H9 (cell line): ENCODE results near the gene INHBB. TPM values are rescaled to one million over a fixed set of nuclear protein-coding genes. Genes with fewer than 3 reads are reported as not detected.

Experiments used
- DNase-seq: peaks from one replicate; pipeline ENCODE4 v3.0.0-alpha.2; 2017
- H2AFZ ChIP-seq: one replicate; pipeline ENCODE4 v1.6.1; 2013; ENCODE audit warnings: mild to moderate bottlenecking, low read length, control low read depth, moderate library complexity
- H2AK5ac ChIP-seq: 2 replicates; pipeline ENCODE4 v1.6.1; 2013; ENCODE audit warnings: low read length, control low read depth, mixed read lengths; ENCODE audit not compliant: insufficient read length
- H2BK120ac ChIP-seq: one replicate; pipeline ENCODE4 v1.6.1; 2013; ENCODE audit warnings: low read depth, mild to moderate bottlenecking, low read length, control low read depth, inconsistent platforms; ENCODE audit not compliant: poor library complexity, severe bottlenecking
- H2BK12ac ChIP-seq: 2 replicates; pipeline ENCODE4 v1.6.1; 2013; ENCODE audit warnings: low read length, control low read depth, mixed read lengths, low read depth; ENCODE audit not compliant: insufficient read length
- H2BK15ac ChIP-seq: 2 replicates; pipeline ENCODE4 v1.6.1; 2013; ENCODE audit warnings: low read depth, low read length, control low read depth
- H2BK20ac ChIP-seq: one replicate; pipeline ENCODE4 v1.6.1; 2013; ENCODE audit warnings: low read depth, mild to moderate bottlenecking, low read length, control low read depth, inconsistent platforms; ENCODE audit not compliant: poor library complexity, severe bottlenecking
- H2BK5ac ChIP-seq: 2 replicates; pipeline ENCODE4 v1.6.1; 2013; ENCODE audit warnings: low read length, control low read depth, mixed read lengths; ENCODE audit not compliant: insufficient read length
- H3K14ac ChIP-seq: 2 replicates; pipeline ENCODE4 v1.6.1; 2013; ENCODE audit warnings: low read length, control low read depth; ENCODE audit not compliant: insufficient read depth
- H3K18ac ChIP-seq: 2 replicates; pipeline ENCODE4 v1.6.1; 2013; ENCODE audit warnings: low read depth, mild to moderate bottlenecking, mixed read lengths, low read length, control low read depth; ENCODE audit not compliant: insufficient read length
- H3K23ac ChIP-seq: 2 replicates; pipeline ENCODE4 v1.6.1; 2013; ENCODE audit warnings: low read length, control low read depth, mixed read lengths, low read depth; ENCODE audit not compliant: insufficient read length
- H3K23me2 ChIP-seq: 2 replicates; pipeline ENCODE4 v1.6.1; 2013; ENCODE audit warnings: low read depth, mild to moderate bottlenecking, mixed read lengths, low read length, control low read depth; ENCODE audit not compliant: insufficient read length, poor library complexity, severe bottlenecking
- H3K27ac ChIP-seq: 2 replicates; pipeline ENCODE4 v1.5.1; 2013; ENCODE audit warnings: low read length, control low read depth, mixed read lengths, low read depth; ENCODE audit not compliant: insufficient read length
- H3K27me3 ChIP-seq: 2 replicates; pipeline ENCODE4 v1.6.1; 2013; ENCODE audit warnings: low read length, control low read depth, inconsistent platforms; ENCODE audit not compliant: insufficient read depth
- H3K4ac ChIP-seq: 2 replicates; pipeline ENCODE4 v1.6.1; 2013; ENCODE audit warnings: low read depth, mild to moderate bottlenecking, control low read depth, inconsistent platforms, low read length, moderate library complexity
- H3K4me1 ChIP-seq: 2 replicates; pipeline ENCODE4 v1.6.1; 2013; ENCODE audit warnings: low read length, control low read depth, inconsistent platforms; ENCODE audit not compliant: insufficient read depth
- H3K4me2 ChIP-seq: 2 replicates; pipeline ENCODE4 v1.6.1; 2013; ENCODE audit warnings: low read length, control low read depth, mixed read lengths; ENCODE audit not compliant: insufficient read length, insufficient read depth
- H3K56ac ChIP-seq: 2 replicates; pipeline ENCODE4 v1.6.1; 2013; ENCODE audit warnings: low read depth, mild to moderate bottlenecking, mixed read lengths, low read length, control low read depth; ENCODE audit not compliant: insufficient read length
- H3K79me1 ChIP-seq: 2 replicates; pipeline ENCODE4 v1.6.1; 2013; ENCODE audit warnings: low read depth, mild to moderate bottlenecking, moderate library complexity, low read length, control low read depth, inconsistent platforms; ENCODE audit not compliant: insufficient read depth, poor library complexity, severe bottlenecking
- H3K79me2 ChIP-seq: 2 replicates; pipeline ENCODE4 v1.6.1; 2013; ENCODE audit warnings: low read length, control low read depth, inconsistent platforms; ENCODE audit not compliant: insufficient read depth
- H3K9ac ChIP-seq: 2 replicates; pipeline ENCODE4 v1.6.1; 2013; ENCODE audit warnings: low read length, control low read depth, mixed read lengths; ENCODE audit not compliant: insufficient read length; ENCODE audit errors: extremely low read depth
- H3K9me3 ChIP-seq: one replicate; pipeline ENCODE4 v1.6.1; 2013; ENCODE audit warnings: low read depth, low read length, inconsistent platforms; ENCODE audit not compliant: control insufficient read depth
- H3T11ph ChIP-seq: one replicate; pipeline ENCODE4 v1.6.1; 2013; ENCODE audit warnings: mild to moderate bottlenecking, low read length, control low read depth, inconsistent platforms
- H4K20me1 ChIP-seq: one replicate; pipeline ENCODE4 v1.6.1; 2013; ENCODE audit not compliant: control insufficient read depth, insufficient read length, insufficient read depth
- H4K5ac ChIP-seq: 2 replicates; pipeline ENCODE4 v1.6.1; 2013; ENCODE audit warnings: low read depth, mild to moderate bottlenecking, mixed read lengths, low read length, control low read depth; ENCODE audit not compliant: insufficient read length
- H4K8ac ChIP-seq: replicated peaks from 2 replicates; pipeline ENCODE4 v1.6.1; 2013; ENCODE audit warnings: low read length, control low read depth, mixed read lengths, low read depth; ENCODE audit not compliant: insufficient read length
- H4K91ac ChIP-seq: 2 replicates; pipeline ENCODE4 v1.6.1; 2013; ENCODE audit warnings: low read depth, mild to moderate bottlenecking, moderate library complexity, mixed read lengths, low read length, control low read depth; ENCODE audit not compliant: insufficient read length
- H3K27ac Mint-ChIP-seq, 3 experiments: 2 replicates in 2 of 3; 3 replicates in 1 of 3; pipeline ENCODE4 v1.8.0; 2020 to 2021; ENCODE audit warnings: mixed read lengths in 3 of 3, mild to moderate bottlenecking in 1 of 3, moderate library complexity in 1 of 3
- H3K27me3 Mint-ChIP-seq: 2 replicates; pipeline ENCODE4 v1.8.0; 2021; ENCODE audit warnings: low read depth, mild to moderate bottlenecking, moderate library complexity, mixed read lengths
- H3K36me3 Mint-ChIP-seq, 3 experiments: 2 replicates in 2 of 3; 3 replicates in 1 of 3; pipeline ENCODE4 v1.8.0; 2020 to 2021; ENCODE audit warnings: low read depth in 3 of 3, mixed read lengths in 3 of 3; ENCODE audit not compliant: insufficient read depth in 1 of 3
- H3K4me1 Mint-ChIP-seq, 2 experiments: 2 replicates each; pipeline ENCODE4 v1.8.0; 2020; ENCODE audit warnings: mixed read lengths in 2 of 2
- H3K4me3 Mint-ChIP-seq, 2 experiments: 2 replicates in 1 of 2; 3 replicates in 1 of 2; pipeline ENCODE4 v1.8.0; 2020 to 2021; ENCODE audit warnings: mild to moderate bottlenecking in 2 of 2, mixed read lengths in 2 of 2, moderate library complexity in 1 of 2
- H3K9me3 Mint-ChIP-seq, 2 experiments: 2 replicates in 1 of 2; 3 replicates in 1 of 2; pipeline ENCODE4 v1.8.0; 2020; ENCODE audit warnings: mild to moderate bottlenecking in 2 of 2, mixed read lengths in 2 of 2, moderate library complexity in 1 of 2
- WGBS: extraction: QIAGEN DNeasy Blood & Tissue Kit; methylation state at CpG from one replicate; pipeline ENCODE4 v1.1.7; 2013; ENCODE audit warnings: missing lambda C conversion rate, low lambda C conversion rate, mixed read lengths; ENCODE audit not compliant: insufficient read length; ENCODE audit errors: extremely low coverage; 5-methylcytosine and 5-hydroxymethylcytosine counted together
- total RNA-seq: library from RNA; stranded (reverse); gene quantifications from 2 replicates; pipeline ENCODE4 v1.2.1, GENCODE V29; 2021
- TF ChIP-seq, protein P1 (sequence below): fragments of 200-600 bp; sonication (generic); conservative IDR thresholded peaks from 3 replicates; pipeline ENCODE4 v1.8.0; 2021; ENCODE audit warnings: antibody characterized with exemption, mild to moderate bottlenecking

INHBB gene
- total RNA-seq, 1 experiment from 2014 or later: 0.13 TPM

GRCh38 chr2:120318626-120319025, 27.3 kb upstream of the INHBB start:
- Histone ChIP-seq H3K4me1 (no peaks in the 10 kb centered on the region), H4K5ac (no peak overlapping the region), H3K79me1 (no peaks in the 10 kb centered on the region), H3K56ac (no peak overlapping the region), H2AFZ (no peak overlapping the region), H3K14ac (no peak overlapping the region), H3T11ph (no peak overlapping the region), H3K9me3 (no peaks in the 10 kb centered on the region), H2BK5ac (no peak overlapping the region), H3K4ac (no peak overlapping the region), H4K8ac (no peak overlapping the region), H2BK20ac (no peak overlapping the region), H3K4me2 (no peak overlapping the region), H2BK12ac (no peak overlapping the region), H2BK120ac (no peak overlapping the region), H3K9ac (no peak overlapping the region), H2BK15ac (no peak overlapping the region), H3K27ac (no peak overlapping the region), H3K79me2 (no peaks in the 10 kb centered on the region), H3K27me3 (peaks cover 6% of the 10 kb centered on the region; the same call in 1 of the 2 replicates), H2AK5ac (no peak overlapping the region), H4K91ac (no peak overlapping the region), H3K23me2 (no peaks in the 10 kb centered on the region), H3K18ac (no peak overlapping the region), H3K23ac (no peak overlapping the region), H4K20me1 (no peaks in the 10 kb centered on the region)
- no peak for DNase-seq
- TF ChIP-seq, protein P1, sequence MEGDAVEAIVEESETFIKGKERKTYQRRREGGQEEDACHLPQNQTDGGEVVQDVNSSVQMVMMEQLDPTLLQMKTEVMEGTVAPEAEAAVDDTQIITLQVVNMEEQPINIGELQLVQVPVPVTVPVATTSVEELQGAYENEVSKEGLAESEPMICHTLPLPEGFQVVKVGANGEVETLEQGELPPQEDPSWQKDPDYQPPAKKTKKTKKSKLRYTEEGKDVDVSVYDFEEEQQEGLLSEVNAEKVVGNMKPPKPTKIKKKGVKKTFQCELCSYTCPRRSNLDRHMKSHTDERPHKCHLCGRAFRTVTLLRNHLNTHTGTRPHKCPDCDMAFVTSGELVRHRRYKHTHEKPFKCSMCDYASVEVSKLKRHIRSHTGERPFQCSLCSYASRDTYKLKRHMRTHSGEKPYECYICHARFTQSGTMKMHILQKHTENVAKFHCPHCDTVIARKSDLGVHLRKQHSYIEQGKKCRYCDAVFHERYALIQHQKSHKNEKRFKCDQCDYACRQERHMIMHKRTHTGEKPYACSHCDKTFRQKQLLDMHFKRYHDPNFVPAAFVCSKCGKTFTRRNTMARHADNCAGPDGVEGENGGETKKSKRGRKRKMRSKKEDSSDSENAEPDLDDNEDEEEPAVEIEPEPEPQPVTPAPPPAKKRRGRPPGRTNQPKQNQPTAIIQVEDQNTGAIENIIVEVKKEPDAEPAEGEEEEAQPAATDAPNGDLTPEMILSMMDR: no peak
- Mint-ChIP-seq H3K27me3 (peaks cover 69% of the 10 kb centered on the region), H3K4me1 (peaks cover 5 to 20% of the 10 kb centered on the region in 2 experiments), H3K27ac (no peak overlapping the region), H3K36me3 (no peaks in the 10 kb centered on the region; a peak in 1 of 7 replicates), H3K9me3 (no peaks in the 10 kb centered on the region; a peak in 1 of 5 replicates), H3K4me3 (no peak overlapping the region)
- no CpG with 5 or more reads among the region's 8 CpGs for WGBS
